HG02678 (cell line): ENCODE data around the gene GANC.
"Not testable (repeated sequence)": the region's sequence is repeated elsewhere in the genome, so short reads cannot be mapped to it uniquely, and the experiment has no call there.

Experiments used
- ATAC-seq: cut with Tn5 transposase; IDR thresholded peaks from one replicate; pipeline ENCODE4 v1.9.1; 2021; ENCODE audit warnings: mild to moderate bottlenecking, moderate library complexity; ENCODE audit not compliant: unreplicated experiment

GANC gene

GRCh38 chr15:42272939-42273899 lies at the start of gene GANC, which contains the start of gene TMEM87A:
Gene GANC, plus strand, starts transcription at chr15:42273201. Its CDS starts 1,281 bp downstream, at chr15:42274482.
Gene TMEM87A, minus strand, starts transcription at chr15:42273433. Its CDS starts 35 bp downstream, at chr15:42273398.
- ATAC-seq = peak; percentile 87

GRCh38 chr15:42226648-42227047 lies 46.4 kb upstream of the GANC start:
- no peak for ATAC-seq

GRCh38 chr15:42228036-42228435 lies 45.0 kb upstream of the GANC start:
- ATAC-seq = no peak

- not testable (repeated sequence) for ATAC-seq
Measured at GRCh38 chr15:42228981-42229380, 44.0 kb upstream of the GANC start.

GRCh38 chr15:42231088-42231487 lies 41.9 kb upstream of the GANC start:
- no peak for ATAC-seq

- no peak for ATAC-seq
Measured at GRCh38 chr15:42232606-42233005, 40.4 kb upstream of the GANC start.

- ATAC-seq = no peak
Measured at GRCh38 chr15:42233107-42233506, 39.9 kb upstream of the GANC start.

GRCh38 chr15:42239528-42240182 lies 33.3 kb upstream of the GANC start:
- ATAC-seq = no peak

- no peak for ATAC-seq
Measured at GRCh38 chr15:42240823-42241222, 32.2 kb upstream of the GANC start.

GRCh38 chr15:42253300-42253699 lies 19.7 kb upstream of the GANC start:
- ATAC-seq = no peak

- ATAC-seq = no peak
Measured at GRCh38 chr15:42264795-42265194, 8.2 kb upstream of the GANC start.

- ATAC-seq = no peak
Measured at GRCh38 chr15:42267286-42267685, 5.7 kb upstream of the GANC start.

GRCh38 chr15:42270551-42270950 lies 2.5 kb upstream of the GANC start:
- ATAC-seq = no peak

- ATAC-seq = no peak
Measured at GRCh38 chr15:42270996-42271395, 2.0 kb upstream of the GANC start.

- peak; percentile 20 for ATAC-seq
Measured at GRCh38 chr15:42273900-42274701, 1.1 kb downstream of the GANC start.

GRCh38 chr15:42274702-42274989 lies 1.6 kb downstream of the GANC start:
- no peak for ATAC-seq

- no peak for ATAC-seq
Measured at GRCh38 chr15:42275780-42276391, 2.9 kb downstream of the GANC start.

GRCh38 chr15:42276762-42277161 lies 3.8 kb downstream of the GANC start:
- no peak for ATAC-seq

- no peak for ATAC-seq
Measured at GRCh38 chr15:42279234-42279723, 6.3 kb downstream of the GANC start.

GRCh38 chr15:42282344-42282743 lies 9.3 kb downstream of the GANC start:
- ATAC-seq = no peak

GRCh38 chr15:42282926-42283325 lies 9.9 kb downstream of the GANC start:
- no peak for ATAC-seq
